ENCODE measurements around the gene FPR3. TPM values are rescaled to one million over a fixed set of nuclear protein-coding genes. Genes with fewer than 3 reads are reported as not detected.

Gene FPR3
- total RNA-seq, 1 experiment from 2014 or later: not detected

DNA sequence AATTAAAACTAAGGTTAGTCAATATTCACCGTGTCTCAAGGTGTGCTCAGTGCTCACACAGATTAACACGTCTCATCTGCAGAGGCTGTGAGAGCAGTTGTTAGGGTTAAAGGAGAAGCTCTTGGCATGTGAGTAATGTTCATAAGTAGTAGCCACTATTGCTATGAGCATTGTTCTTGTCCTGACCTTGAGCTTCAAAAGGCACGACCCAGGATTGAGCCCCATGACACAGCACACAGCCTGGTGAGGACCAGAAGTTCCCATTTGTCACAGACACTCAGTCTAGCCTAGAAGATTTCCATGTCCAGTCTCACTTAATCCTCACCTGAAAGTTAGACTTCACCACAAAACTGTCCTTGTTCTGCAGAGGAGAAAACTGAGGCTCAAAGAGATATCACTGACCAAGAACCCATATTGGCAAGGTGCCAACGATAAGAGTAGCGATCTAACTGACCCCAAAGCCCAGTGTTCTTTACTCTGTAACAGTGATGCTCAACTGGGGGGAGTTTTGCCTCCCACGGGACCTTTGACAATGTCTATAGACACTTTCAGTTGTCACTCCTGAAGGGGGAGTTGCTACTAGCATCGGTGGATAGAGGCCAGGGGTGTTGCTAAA is 26.0 kb downstream of the FPR3 start:
- Mint-ChIP-seq H3K36me3 (ENCODE audit: insufficient read depth, unreplicated experiment) (no peaks in the 10 kb centered on the region), H3K9me3 (ENCODE audit: unreplicated experiment) (peaks cover 65% of the 10 kb centered on the region), H3K27ac (ENCODE audit: unreplicated experiment) (no peak overlapping the region), H3K4me1 (ENCODE audit: low read depth, unreplicated experiment) (no peaks in the 10 kb centered on the region), H3K27me3 (ENCODE audit: insufficient read depth, unreplicated experiment) (no peaks in the 10 kb centered on the region), H3K4me3 (ENCODE audit: unreplicated experiment) (no peak overlapping the region)
- intact Hi-C loops (cut with micrococcal nuclease; ENCODE audit: unreplicated experiment): no loop called here
- H3K9me3 ChIP-seq: peaks cover 3% of the 10 kb centered on the region
- no peaks in the 10 kb centered on the region for H3K36me3 ChIP-seq (ENCODE audit: control insufficient read depth, insufficient read depth, low read length)
- POLR2A ChIA-PET: no interaction called here
- DNase-seq: no peak
- H3K27me3 ChIP-seq (replicated peaks; ENCODE audit: control insufficient read depth, insufficient read depth, low read length): no peaks in the 10 kb centered on the region
- CTCF ChIA-PET: no interaction called here
- BruUV-seq (replicated peaks): no TSS peak
- H3K4me3 ChIP-seq (ENCODE audit: low read depth, low read length): no peak overlapping the region
- H3K4me1 ChIP-seq: no peaks in the 10 kb centered on the region
- TF ChIP-seq, protein P1, sequence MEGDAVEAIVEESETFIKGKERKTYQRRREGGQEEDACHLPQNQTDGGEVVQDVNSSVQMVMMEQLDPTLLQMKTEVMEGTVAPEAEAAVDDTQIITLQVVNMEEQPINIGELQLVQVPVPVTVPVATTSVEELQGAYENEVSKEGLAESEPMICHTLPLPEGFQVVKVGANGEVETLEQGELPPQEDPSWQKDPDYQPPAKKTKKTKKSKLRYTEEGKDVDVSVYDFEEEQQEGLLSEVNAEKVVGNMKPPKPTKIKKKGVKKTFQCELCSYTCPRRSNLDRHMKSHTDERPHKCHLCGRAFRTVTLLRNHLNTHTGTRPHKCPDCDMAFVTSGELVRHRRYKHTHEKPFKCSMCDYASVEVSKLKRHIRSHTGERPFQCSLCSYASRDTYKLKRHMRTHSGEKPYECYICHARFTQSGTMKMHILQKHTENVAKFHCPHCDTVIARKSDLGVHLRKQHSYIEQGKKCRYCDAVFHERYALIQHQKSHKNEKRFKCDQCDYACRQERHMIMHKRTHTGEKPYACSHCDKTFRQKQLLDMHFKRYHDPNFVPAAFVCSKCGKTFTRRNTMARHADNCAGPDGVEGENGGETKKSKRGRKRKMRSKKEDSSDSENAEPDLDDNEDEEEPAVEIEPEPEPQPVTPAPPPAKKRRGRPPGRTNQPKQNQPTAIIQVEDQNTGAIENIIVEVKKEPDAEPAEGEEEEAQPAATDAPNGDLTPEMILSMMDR (IDR thresholded peaks at IDR 0.05; ENCODE audit: insufficient read depth in 1 of 2, low read depth in 1 of 2, low read length in 1 of 2, severe bottlenecking in 1 of 2, unreplicated experiment in 1 of 2): no peak

DNA sequence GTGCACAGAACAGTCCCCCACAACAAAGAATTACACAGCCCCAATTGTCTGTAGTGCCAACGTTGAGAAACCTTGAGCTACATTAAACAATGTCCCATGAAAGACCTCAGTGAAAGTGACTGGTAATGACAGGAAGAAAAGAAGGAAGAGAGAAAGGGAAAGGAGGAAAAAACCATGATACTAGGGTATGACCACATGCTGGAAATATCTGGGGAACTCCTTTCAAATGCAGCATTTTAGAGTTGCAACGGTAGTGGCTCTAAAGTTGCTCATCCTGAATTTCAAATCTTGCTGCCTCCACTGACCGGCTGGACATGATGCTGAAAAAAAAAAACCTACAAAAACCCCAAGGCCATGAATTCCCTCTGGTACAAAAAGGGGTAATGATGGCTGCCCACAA is 26.5 kb downstream of the FPR3 start:
- CTCF ChIA-PET: no interaction called here
- H3K4me3 ChIP-seq (ENCODE audit: low read depth, low read length): no peak overlapping the region
- TF ChIP-seq, protein P1 (IDR thresholded peaks at IDR 0.05; ENCODE audit: insufficient read depth in 1 of 2, low read depth in 1 of 2, low read length in 1 of 2, severe bottlenecking in 1 of 2, unreplicated experiment in 1 of 2): no peak
- Mint-ChIP-seq H3K36me3 (ENCODE audit: insufficient read depth, unreplicated experiment) (no peaks in the 10 kb centered on the region), H3K4me1 (ENCODE audit: low read depth, unreplicated experiment) (no peaks in the 10 kb centered on the region), H3K27ac (ENCODE audit: unreplicated experiment) (no peak overlapping the region), H3K27me3 (ENCODE audit: insufficient read depth, unreplicated experiment) (no peaks in the 10 kb centered on the region), H3K4me3 (ENCODE audit: unreplicated experiment) (no peak overlapping the region), H3K9me3 (ENCODE audit: unreplicated experiment) (peaks cover 70% of the 10 kb centered on the region)
- intact Hi-C loops (cut with micrococcal nuclease; ENCODE audit: unreplicated experiment): no loop called here
- peaks cover 6% of the 10 kb centered on the region for H3K9me3 ChIP-seq
- H3K27me3 ChIP-seq (replicated peaks; ENCODE audit: control insufficient read depth, insufficient read depth, low read length): no peaks in the 10 kb centered on the region
- no TSS peak for BruUV-seq (replicated peaks)
- POLR2A ChIA-PET: no interaction called here
- no peaks in the 10 kb centered on the region for H3K36me3 ChIP-seq (ENCODE audit: control insufficient read depth, insufficient read depth, low read length)
- no peak for DNase-seq
- H3K4me1 ChIP-seq: no peaks in the 10 kb centered on the region

DNA sequence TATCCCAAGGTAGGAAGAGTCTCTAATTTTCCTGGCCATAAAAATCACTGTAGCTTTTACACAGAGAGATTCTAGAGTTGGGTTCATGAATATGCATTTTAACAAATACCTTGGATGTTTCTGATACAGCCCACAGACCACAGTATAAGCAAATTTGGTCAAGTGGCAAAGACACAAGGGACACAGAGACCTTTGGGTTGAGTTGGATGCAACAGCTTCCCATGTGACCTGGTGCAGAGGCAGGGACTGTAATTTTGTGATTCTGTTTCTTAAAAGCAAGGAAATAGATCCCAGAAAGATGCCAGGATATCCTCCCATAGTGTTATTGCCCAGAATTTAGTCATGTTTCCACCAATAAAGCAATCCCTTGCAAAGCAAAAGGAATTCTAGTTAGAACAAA is 27.0 kb downstream of the FPR3 start:
- Histone ChIP-seq H3K27me3 (replicated peaks; ENCODE audit: control insufficient read depth, insufficient read depth, low read length) (no peaks in the 10 kb centered on the region), H3K9me3 (peaks cover 6% of the 10 kb centered on the region), H3K4me1 (no peaks in the 10 kb centered on the region), H3K4me3 (ENCODE audit: low read depth, low read length) (no peak overlapping the region), H3K36me3 (ENCODE audit: control insufficient read depth, insufficient read depth, low read length) (no peaks in the 10 kb centered on the region)
- CTCF ChIA-PET: no interaction called here
- Mint-ChIP-seq H3K27me3 (ENCODE audit: insufficient read depth, unreplicated experiment) (no peaks in the 10 kb centered on the region), H3K4me3 (ENCODE audit: unreplicated experiment) (no peak overlapping the region), H3K36me3 (ENCODE audit: insufficient read depth, unreplicated experiment) (no peaks in the 10 kb centered on the region), H3K9me3 (ENCODE audit: unreplicated experiment) (peaks cover 75% of the 10 kb centered on the region), H3K4me1 (ENCODE audit: low read depth, unreplicated experiment) (no peaks in the 10 kb centered on the region), H3K27ac (ENCODE audit: unreplicated experiment) (no peak overlapping the region)
- no TSS peak for BruUV-seq (replicated peaks)
- TF ChIP-seq, protein P1 (IDR thresholded peaks at IDR 0.05; ENCODE audit: insufficient read depth in 1 of 2, low read depth in 1 of 2, low read length in 1 of 2, severe bottlenecking in 1 of 2, unreplicated experiment in 1 of 2): no peak
- POLR2A ChIA-PET: no interaction called here
- intact Hi-C loops (cut with micrococcal nuclease; ENCODE audit: unreplicated experiment): no loop called here
- DNase-seq: no peak
